Spinal cord (tissue), 10 donors: ENCODE results near the gene ENOX2. TPM values are rescaled to one million over a fixed set of nuclear protein-coding genes. Genes with fewer than 3 reads are reported as not detected.
A peak's percentile ranks its signal among the peaks of the same experiment; 100 is the strongest.

Experiments used
- DNase-seq, 6 donors: peaks; one replicate each; pipeline versions ENCODE4 v3.0.0 to v3.0.0-alpha.2; 2013 to 2015; ENCODE audit warnings: low spot score in 6 of 6, low read depth in 4 of 6
- H3K27ac ChIP-seq: one replicate; pipeline ENCODE4 v1.5.1; 2013; ENCODE audit warnings: low read depth, low read length, control low read depth
- H3K27me3 ChIP-seq: one replicate; pipeline ENCODE4 v1.6.1; 2013; ENCODE audit warnings: low read length; ENCODE audit not compliant: control insufficient read depth, insufficient read depth
- H3K36me3 ChIP-seq: one replicate; pipeline ENCODE4 v1.6.1; 2013; ENCODE audit warnings: low read length; ENCODE audit not compliant: control insufficient read depth, insufficient read depth
- H3K4me1 ChIP-seq: one replicate; pipeline ENCODE4 v1.6.1; 2013; ENCODE audit warnings: low read length; ENCODE audit not compliant: control insufficient read depth, insufficient read depth
- H3K4me3 ChIP-seq: one replicate; pipeline ENCODE4 v1.5.1; 2013; ENCODE audit warnings: low read depth, low read length, control low read depth
- H3K9me3 ChIP-seq: one replicate; pipeline ENCODE4 v1.6.1; 2013; ENCODE audit warnings: low read length; ENCODE audit not compliant: control insufficient read depth, insufficient read depth
- WGBS: methylation state at CpG from one replicate; pipeline ENCODE4 v1.1.5; 2013; ENCODE audit warnings: missing lambda C conversion rate; ENCODE audit not compliant: insufficient coverage; 5-methylcytosine and 5-hydroxymethylcytosine counted together
- polyA plus RNA-seq, 2 donors: library from polyadenylated mRNA; unstranded; fragments of 120-200 nt; gene quantifications; one replicate each; pipeline ENCODE4 v1.2.1, GENCODE V29; 2013; ENCODE audit not compliant: insufficient read length in 2 of 2
- total RNA-seq, 2 donors: library from RNA; depleted of rRNA in 1 of 2; stranded (reverse); fragments of 120-200 nt in 1 of 2; fragments of >200 nt in 1 of 2; gene quantifications; one replicate each; pipeline versions ENCODE4 v1.2.3 to v1.2.4, GENCODE V29; 2013 to 2014
- donor health status: healthy.

The ENOX2 gene
- total and polyA plus RNA-seq, 4 donors, result 6.1 to 16.6 (median 13.3) TPM

GRCh38 chrX:130887376-130887775 is 15.6 kb downstream of the ENOX2 start:
- H3K27ac ChIP-seq, result no peak overlapping the region
- 0% methylated on average over 1 of the region's 6 CpGs for WGBS
- peaks cover 3% of the 10 kb centered on the region for H3K27me3 ChIP-seq
- no peaks in the 10 kb centered on the region for H3K4me1 ChIP-seq
- no peak overlapping the region for H3K4me3 ChIP-seq
- DNase-seq, result peak in 2 of 6 donors; percentile 20 to 58
- H3K36me3 ChIP-seq, result no peaks in the 10 kb centered on the region
- no peaks in the 10 kb centered on the region for H3K9me3 ChIP-seq

GRCh38 chrX:130885996-130886395 is 17.0 kb downstream of the ENOX2 start:
- H3K27me3 ChIP-seq, result peaks cover 3% of the 10 kb centered on the region
- DNase-seq, result peak in 1 of 6 donors; percentile 15
- no peaks in the 10 kb centered on the region for H3K36me3 ChIP-seq
- H3K4me1 ChIP-seq, result no peaks in the 10 kb centered on the region
- no peak overlapping the region for H3K4me3 ChIP-seq
- 40% methylated on average over 1 of the region's 5 CpGs for WGBS
- no peak overlapping the region for H3K27ac ChIP-seq
- no peaks in the 10 kb centered on the region for H3K9me3 ChIP-seq

GRCh38 chrX:130885508-130885907 is 17.5 kb downstream of the ENOX2 start:
- no CpG with 5 or more reads among the region's 2 CpGs for WGBS
- Histone ChIP-seq H3K4me3 (no peak overlapping the region), H3K27me3 (peaks cover 3% of the 10 kb centered on the region), H3K27ac (no peak overlapping the region), H3K4me1 (no peaks in the 10 kb centered on the region), H3K9me3 (no peaks in the 10 kb centered on the region), H3K36me3 (no peaks in the 10 kb centered on the region)
- no peak for DNase-seq

- Histone ChIP-seq H3K4me1 (no peaks in the 10 kb centered on the region), H3K27ac (no peak overlapping the region), H3K36me3 (no peaks in the 10 kb centered on the region), H3K9me3 (no peaks in the 10 kb centered on the region), H3K4me3 (no peak overlapping the region), H3K27me3 (peaks cover 3% of the 10 kb centered on the region)
- no peak for DNase-seq
Observed at GRCh38 chrX:130884627-130885026, 18.4 kb downstream of the ENOX2 start.

- no peak for DNase-seq
- Histone ChIP-seq H3K4me1 (no peaks in the 10 kb centered on the region), H3K36me3 (no peaks in the 10 kb centered on the region), H3K27ac (no peak overlapping the region), H3K4me3 (no peak overlapping the region), H3K27me3 (no peaks in the 10 kb centered on the region), H3K9me3 (no peaks in the 10 kb centered on the region)
- 25% methylated on average over 1 of the region's 2 CpGs for WGBS
Observed at GRCh38 chrX:130879869-130880268, 23.1 kb downstream of the ENOX2 start.

- DNase-seq, result peak in 5 of 6 donors; percentile 23 to 78 (median 55)
- Histone ChIP-seq H3K4me1 (no peaks in the 10 kb centered on the region), H3K4me3 (no peak overlapping the region), H3K27me3 (no peaks in the 10 kb centered on the region), H3K27ac (no peak overlapping the region), H3K9me3 (no peaks in the 10 kb centered on the region), H3K36me3 (no peaks in the 10 kb centered on the region)
- 46% methylated on average over 3 of the region's 7 CpGs for WGBS
Observed at GRCh38 chrX:130878350-130879341, 24.4 kb downstream of the ENOX2 start.

GRCh38 chrX:130877892-130878341 is 25.1 kb downstream of the ENOX2 start:
- Histone ChIP-seq H3K36me3 (no peaks in the 10 kb centered on the region), H3K9me3 (no peaks in the 10 kb centered on the region), H3K27me3 (no peaks in the 10 kb centered on the region), H3K27ac (no peak overlapping the region), H3K4me3 (no peak overlapping the region), H3K4me1 (no peaks in the 10 kb centered on the region)
- WGBS, result no CpG with 5 or more reads among the region's 1 CpG
- DNase-seq, result no peak

- Histone ChIP-seq H3K36me3 (no peaks in the 10 kb centered on the region), H3K9me3 (no peaks in the 10 kb centered on the region), H3K27me3 (no peaks in the 10 kb centered on the region), H3K4me3 (no peak overlapping the region), H3K27ac (no peak overlapping the region), H3K4me1 (no peaks in the 10 kb centered on the region)
- DNase-seq, result no peak
Observed at GRCh38 chrX:130876226-130876625, 26.8 kb downstream of the ENOX2 start.

- Histone ChIP-seq H3K27me3 (no peaks in the 10 kb centered on the region), H3K9me3 (no peaks in the 10 kb centered on the region)
- 58% methylated on average over 2 of the region's 2 CpGs for WGBS
Observed at GRCh38 chrX:130874751-130875150, 28.3 kb downstream of the ENOX2 start.

GRCh38 chrX:130869239-130869638 is 33.8 kb downstream of the ENOX2 start:
- no peaks in the 10 kb centered on the region for H3K9me3 ChIP-seq
- H3K4me1 ChIP-seq, result no peaks in the 10 kb centered on the region
- no peak overlapping the region for H3K27ac ChIP-seq
- H3K4me3 ChIP-seq, result no peak overlapping the region
- 48% methylated on average over 3 of the region's 3 CpGs for WGBS
- no peaks in the 10 kb centered on the region for H3K36me3 ChIP-seq
- no peaks in the 10 kb centered on the region for H3K27me3 ChIP-seq
- no peak for DNase-seq

More at GRCh38 chrX:130874751-130875150, 28.3 kb downstream of the ENOX2 start:
- DNase-seq, result no peak
- no peak overlapping the region for H3K4me3 ChIP-seq
- no peak overlapping the region for H3K27ac ChIP-seq
- H3K4me1 ChIP-seq, result no peaks in the 10 kb centered on the region
- H3K36me3 ChIP-seq, result no peaks in the 10 kb centered on the region
